Neural cell (in vitro differentiated cells): Measurements from ENCODE around the gene DSCAML1.

Source experiments
- CTCF ChIP-seq: fragments of 450-650 bp; IDR thresholded peaks from 2 replicates; pipeline ENCODE4 v1.5.1; 2014; ENCODE audit warnings: antibody characterized with exemption, mild to moderate bottlenecking, moderate library complexity; ENCODE audit not compliant: poor library complexity, severe bottlenecking
- EP300 ChIP-seq: fragments of 450-650 bp; conservative IDR thresholded peaks from 2 replicates; pipeline ENCODE4 v1.6.1; 2014; ENCODE audit warnings: antibody characterized with exemption, mild to moderate bottlenecking, moderate library complexity; ENCODE audit not compliant: poor library complexity, severe bottlenecking
- POLR2AphosphoS5 ChIP-seq: IDR thresholded peaks from 2 replicates; pipeline ENCODE4 v1.6.1; 2012
- RAD21 ChIP-seq: fragments of 450-650 bp; conservative IDR thresholded peaks from 2 replicates; pipeline ENCODE4 v1.6.1; 2014; ENCODE audit warnings: antibody characterized with exemption, mild to moderate bottlenecking, moderate library complexity

GRCh38 chr11:117587416-117587815 is 209.6 kb downstream of the DSCAML1 start:
- TF ChIP-seq CTCF (no peak), POLR2AphosphoS5 (no peak), EP300 (no peak), RAD21 (no peak)
